CD14-positive monocyte (primary cell): ENCODE results near the gene TACR1. TPM values are rescaled to one million over a fixed set of nuclear protein-coding genes. Genes with fewer than 3 reads are reported as not detected.

Source experiments
- DNase-seq, 3 donors: peaks; one replicate each; pipeline ENCODE4 v3.0.0-alpha.2; 2011 to 2022
- H2AFZ ChIP-seq: 2 replicates; pipeline ENCODE4 v1.6.0; 2012; ENCODE audit warnings: mild to moderate bottlenecking, low read depth, low read length, inconsistent platforms; ENCODE audit not compliant: insufficient read depth, poor library complexity, severe bottlenecking
- H3K27ac ChIP-seq, 2 donors: 1 replicate in 1 of 2; 2 replicates in 1 of 2; pipeline ENCODE4 v1.5.1; 2012 to 2013; ENCODE audit warnings: low read length in 2 of 2, control low read depth in 1 of 2, inconsistent platforms in 1 of 2, low read depth in 1 of 2, mild to moderate bottlenecking in 1 of 2
- H3K27me3 ChIP-seq, 2 donors: one replicate each; pipeline versions ENCODE4 v1.6.0 to v1.6.1; 2011 to 2013; ENCODE audit warnings: low read length in 2 of 2; ENCODE audit not compliant: control insufficient read depth in 2 of 2, insufficient read depth in 2 of 2
- H3K36me3 ChIP-seq, 2 donors: replicated peaks in 1 of 2; 1 replicate in 1 of 2; 2 replicates in 1 of 2; pipeline versions ENCODE4 v1.5.1 to v1.6.1; 2012 to 2013; ENCODE audit warnings: low read length in 2 of 2, control low read depth in 1 of 2, inconsistent platforms in 1 of 2, mild to moderate bottlenecking in 1 of 2; ENCODE audit not compliant: insufficient read depth in 2 of 2, control insufficient read depth in 1 of 2
- H3K4me1 ChIP-seq, 2 donors: 1 replicate in 1 of 2; 2 replicates in 1 of 2; pipeline versions ENCODE4 v1.5.1 to v1.6.1; 2012 to 2013; ENCODE audit warnings: low read length in 2 of 2, control low read depth in 1 of 2, inconsistent platforms in 1 of 2, mild to moderate bottlenecking in 1 of 2, moderate library complexity in 1 of 2; ENCODE audit not compliant: insufficient read depth in 2 of 2, control insufficient read depth in 1 of 2
- H3K4me2 ChIP-seq: replicated peaks from 2 replicates; pipeline ENCODE3; 2012; ENCODE audit warnings: low read length, moderate library complexity, mild to moderate bottlenecking; ENCODE audit not compliant: poor library complexity, severe bottlenecking; ENCODE audit errors: extremely low read depth
- H3K4me3 ChIP-seq, 3 experiments: fragments of 200-600 bp in 1 of 3; sonication (generic) in 1 of 3; replicated peaks in 1 of 3; 1 replicate in 2 of 3; 2 replicates in 1 of 3; pipeline ENCODE4 v1.5.1; 2011 to 2013; ENCODE audit warnings: low read length in 3 of 3, mild to moderate bottlenecking in 3 of 3, control low read depth in 2 of 3, low read depth in 2 of 3, inconsistent platforms in 1 of 3, moderate library complexity in 1 of 3
- H3K79me2 ChIP-seq: 2 replicates; pipeline ENCODE4 v1.6.0; 2012; ENCODE audit warnings: mild to moderate bottlenecking, control low read depth, inconsistent platforms, low read length, moderate library complexity; ENCODE audit not compliant: insufficient read depth
- H3K9ac ChIP-seq: 2 replicates; pipeline ENCODE4 v1.6.0; 2017; ENCODE audit warnings: low read length, mild to moderate bottlenecking; ENCODE audit not compliant: insufficient read depth, poor library complexity, severe bottlenecking
- H3K9me3 ChIP-seq, 2 donors: replicated peaks in 1 of 2; 1 replicate in 1 of 2; 2 replicates in 1 of 2; pipeline versions ENCODE4 v1.5.1 to v1.6.1; 2012 to 2013; ENCODE audit warnings: low read length in 2 of 2, control low read depth in 1 of 2; ENCODE audit not compliant: control insufficient read depth in 1 of 2, insufficient read depth in 1 of 2
- H4K20me1 ChIP-seq: 2 replicates; pipeline ENCODE4 v1.6.0; 2012; ENCODE audit warnings: mild to moderate bottlenecking, low read length, control low read depth, moderate library complexity; ENCODE audit not compliant: insufficient read depth
- H3K27ac Mint-ChIP-seq, 7 donors: one replicate each; pipeline ENCODE4 v1.8.0; 2020; ENCODE audit warnings: mild to moderate bottlenecking in 7 of 7, mixed read lengths in 7 of 7, moderate library complexity in 6 of 7, inconsistent platforms in 2 of 7
- H3K27me3 Mint-ChIP-seq, 3 donors: one replicate each; pipeline ENCODE4 v1.8.0; 2021 to 2022; ENCODE audit warnings: low read depth in 3 of 3, mild to moderate bottlenecking in 3 of 3, mixed read lengths in 3 of 3, moderate library complexity in 3 of 3, inconsistent platforms in 1 of 3
- H3K36me3 Mint-ChIP-seq, 2 donors: one replicate each; pipeline ENCODE4 v1.8.0; 2020; ENCODE audit warnings: mixed read lengths in 2 of 2, inconsistent platforms in 1 of 2, mild to moderate bottlenecking in 1 of 2
- H3K4me1 Mint-ChIP-seq: one replicate; pipeline ENCODE4 v1.8.0; 2020; ENCODE audit warnings: mild to moderate bottlenecking, mixed read lengths
- H3K4me3 Mint-ChIP-seq, 2 donors: one replicate each; pipeline ENCODE4 v1.8.0; 2020; ENCODE audit warnings: mild to moderate bottlenecking in 2 of 2, mixed read lengths in 2 of 2, moderate library complexity in 1 of 2
- H3K9me3 Mint-ChIP-seq, 7 donors: one replicate each; pipeline ENCODE4 v1.8.0; 2020 to 2022; ENCODE audit warnings: mixed read lengths in 7 of 7, mild to moderate bottlenecking in 6 of 7, moderate library complexity in 6 of 7, inconsistent platforms in 2 of 7
- WGBS: methylation state at CpG from one replicate; pipeline ENCODE4 v1.1.5; 2013; ENCODE audit warnings: missing lambda C conversion rate; ENCODE audit not compliant: insufficient coverage; 5-methylcytosine and 5-hydroxymethylcytosine counted together
- intact Hi-C, 2 donors: fragments of 100-400 bp; cut with micrococcal nuclease; formaldehyde crosslinking; loops; one replicate each; pipeline versions ENCODE4 v1.15.0 to v1.15.1; 2023
- polyA plus RNA-seq, 3 donors: library from polyadenylated mRNA; depleted of rRNA in 1 of 3; unstranded in 2 of 3; stranded (reverse) in 1 of 3; fragments of 300-500 nt in 2 of 3; fragments of >200 nt in 1 of 3; fragmentation: Illumina TruSeq in 2 of 3; gene quantifications; 1 replicate in 2 of 3; 2 replicates in 1 of 3; pipeline ENCODE4 v1.2.3, GENCODE V29; 2012 to 2021
- TF ChIP-seq, protein P1 (sequence below): fragments of 200-600 bp; IDR thresholded peaks from one replicate; pipeline ENCODE4 v1.8.0; 2022; ENCODE audit warnings: antibody characterized with exemption, mild to moderate bottlenecking

Gene TACR1
- polyA plus RNA-seq, 3 donors, result not detected

DNA sequence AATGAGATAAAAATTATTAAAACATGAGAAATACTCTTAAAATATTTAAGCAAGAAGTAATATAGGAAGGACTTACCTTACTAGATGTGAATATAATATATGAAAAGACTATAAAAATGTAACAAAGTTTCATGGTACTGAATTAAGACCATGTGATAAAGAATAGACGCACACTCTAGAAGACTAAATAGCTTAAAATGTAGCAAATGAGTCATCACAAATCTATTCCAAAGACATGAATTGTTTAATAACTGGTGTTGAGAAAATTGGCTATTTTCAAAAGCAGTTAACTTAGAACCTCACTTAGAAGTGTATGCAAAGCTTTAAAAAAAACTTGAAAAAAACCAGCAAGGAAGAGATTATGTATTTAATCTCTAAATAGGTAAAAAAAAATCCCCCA, 176.8 kb downstream of the TACR1 start:
- Histone ChIP-seq H4K20me1 (no peaks in the 10 kb centered on the region), H3K27ac (no peak overlapping the region), H3K4me3 (no peak overlapping the region), H3K79me2 (no peaks in the 10 kb centered on the region), H3K36me3 (no peaks in the 10 kb centered on the region), H3K4me2 (no peak overlapping the region), H3K27me3 (no peaks in the 10 kb centered on the region), H3K4me1 (peaks cover 14 to 16% of the 10 kb centered on the region in 2 donors), H2AFZ (no peak overlapping the region), H3K9ac (no peak overlapping the region), H3K9me3 (no peaks in the 10 kb centered on the region)
- intact Hi-C loops, result no loop called here
- no peaks in the 10 kb centered on the region for H3K36me3 Mint-ChIP-seq
- peaks cover 20% of the 10 kb centered on the region for H3K4me1 Mint-ChIP-seq
- no peak overlapping the region for H3K4me3 Mint-ChIP-seq
- WGBS, result no CpG with 5 or more reads among the region's 1 CpG
- TF ChIP-seq, protein P1, sequence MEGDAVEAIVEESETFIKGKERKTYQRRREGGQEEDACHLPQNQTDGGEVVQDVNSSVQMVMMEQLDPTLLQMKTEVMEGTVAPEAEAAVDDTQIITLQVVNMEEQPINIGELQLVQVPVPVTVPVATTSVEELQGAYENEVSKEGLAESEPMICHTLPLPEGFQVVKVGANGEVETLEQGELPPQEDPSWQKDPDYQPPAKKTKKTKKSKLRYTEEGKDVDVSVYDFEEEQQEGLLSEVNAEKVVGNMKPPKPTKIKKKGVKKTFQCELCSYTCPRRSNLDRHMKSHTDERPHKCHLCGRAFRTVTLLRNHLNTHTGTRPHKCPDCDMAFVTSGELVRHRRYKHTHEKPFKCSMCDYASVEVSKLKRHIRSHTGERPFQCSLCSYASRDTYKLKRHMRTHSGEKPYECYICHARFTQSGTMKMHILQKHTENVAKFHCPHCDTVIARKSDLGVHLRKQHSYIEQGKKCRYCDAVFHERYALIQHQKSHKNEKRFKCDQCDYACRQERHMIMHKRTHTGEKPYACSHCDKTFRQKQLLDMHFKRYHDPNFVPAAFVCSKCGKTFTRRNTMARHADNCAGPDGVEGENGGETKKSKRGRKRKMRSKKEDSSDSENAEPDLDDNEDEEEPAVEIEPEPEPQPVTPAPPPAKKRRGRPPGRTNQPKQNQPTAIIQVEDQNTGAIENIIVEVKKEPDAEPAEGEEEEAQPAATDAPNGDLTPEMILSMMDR, result no peak
- no peaks in the 10 kb centered on the region for H3K9me3 Mint-ChIP-seq
- no peak overlapping the region for H3K27ac Mint-ChIP-seq
- peaks cover 2 to 7% (median 6%) of the 10 kb centered on the region in 3 donors for H3K27me3 Mint-ChIP-seq
- DNase-seq, result no peak

DNA sequence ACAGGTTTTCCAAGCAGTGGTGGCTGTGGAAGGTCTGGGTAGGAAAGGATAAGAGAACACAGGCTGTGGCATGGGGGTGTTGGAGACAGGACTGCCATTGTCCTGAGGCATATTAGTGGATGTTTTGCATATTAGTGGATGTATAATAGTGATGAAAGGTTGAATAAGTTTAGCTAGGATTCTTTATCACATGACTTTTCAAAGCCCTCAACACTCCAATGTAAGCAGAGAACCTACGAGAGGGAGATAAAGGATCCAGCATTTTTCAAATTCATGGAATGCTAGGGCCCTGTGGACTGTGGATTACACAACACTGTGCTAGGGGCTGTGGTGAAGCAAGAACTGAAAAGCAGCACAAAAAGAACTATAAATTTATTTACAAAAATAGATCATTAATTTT, 177.6 kb downstream of the TACR1 start:
- no peaks in the 10 kb centered on the region for H3K36me3 Mint-ChIP-seq
- intact Hi-C loops, result no loop called here
- H3K27me3 ChIP-seq, result no peaks in the 10 kb centered on the region
- no peak overlapping the region for H3K27ac ChIP-seq
- no peak overlapping the region for H3K27ac Mint-ChIP-seq
- no peaks in the 10 kb centered on the region for H4K20me1 ChIP-seq
- H3K4me1 Mint-ChIP-seq, result peaks cover 20% of the 10 kb centered on the region
- no peak overlapping the region for H3K9ac ChIP-seq
- no peaks in the 10 kb centered on the region for H3K36me3 ChIP-seq
- H3K79me2 ChIP-seq, result no peaks in the 10 kb centered on the region
- TF ChIP-seq, protein P1, result no peak
- no peak overlapping the region for H3K4me3 Mint-ChIP-seq
- peaks cover 14 to 18% of the 10 kb centered on the region in 2 donors for H3K4me1 ChIP-seq
- no peak overlapping the region for H2AFZ ChIP-seq
- no peaks in the 10 kb centered on the region for H3K9me3 ChIP-seq
- peaks cover 2 to 7% (median 6%) of the 10 kb centered on the region in 3 donors for H3K27me3 Mint-ChIP-seq
- no peaks in the 10 kb centered on the region for H3K9me3 Mint-ChIP-seq
- no peak for DNase-seq
- no peak overlapping the region for H3K4me2 ChIP-seq
- H3K4me3 ChIP-seq, result no peak overlapping the region
- WGBS, result no CpG with 5 or more reads among the region's 1 CpG
